ENCODE results near the gene PHYHD1.

GRCh38 chr9:128910906-128911305, 9.9 kb upstream of the PHYHD1 start:
- no peak for TF ChIP-seq CTCF (IDR thresholded peaks at IDR 0.05)
- TF ChIP-seq POLR2A (IDR thresholded peaks at IDR 0.05) = no peak

Measured in tibial nerve (tissue), 3 donors.